ENCODE data around the gene TMEM11. TPM values are rescaled to one million over a fixed set of nuclear protein-coding genes. Genes with fewer than 3 reads are reported as not detected.

The TMEM11 gene
- polyA plus RNA-seq, 2 of the 4 experiments (the other 2 are of a cell fraction) = 57.7 to 61.0 TPM

GRCh38 chr17:21251337-21252010, 37.5 kb upstream of the TMEM11 start:
- ChIA-PET CTCF (interaction anchor here (0.6 to 8.2 kb wide), 4 partner anchors 9 to 963 kb away, joined by 3 to 52 read pairs (median 5); no protein-coding TSS in a partner anchor), POLR2A (interaction anchor here (0.7 to 2.1 kb wide), 2 partner anchors 23 to 25 kb away, joined by 4 to 7 read pairs; no protein-coding TSS in a partner anchor)
- H3K27ac ChIP-seq = no peak overlapping the region
- ATAC-seq (no peak), FAIRE-seq (no peak), DNase-seq (ENCODE audit: low read depth in 1 of 2, low spot score in 1 of 2) (no peak)
- H3K9me3 ChIP-seq = no peaks in the 10 kb centered on the region
- WGBS (ENCODE audit: missing lambda C conversion rate) = 81% methylated on average over 15 of the region's 15 CpGs
- no peak for TF ChIP-seq GATA3 (IDR thresholded peaks at IDR 0.05; ENCODE audit: borderline replicate concordance)
- TF ChIP-seq JUN (IDR thresholded peaks at IDR 0.05) = no peak
- no peak for TF ChIP-seq RAD21 (conservative IDR thresholded peaks at IDR 0.05 in 1 of 2, IDR thresholded peaks at IDR 0.05 in 1 of 2)
- no peak for TF ChIP-seq E2F6 (IDR thresholded peaks at IDR 0.05; ENCODE audit: borderline replicate concordance, low read depth)
- 0 out of 2 replicates have a peak, but pooled peaks have one; percentile 32 for TF ChIP-seq KDM1A (IDR thresholded peaks at IDR 0.05; ENCODE audit: low read depth)
- no peak overlapping the region for H3K4me2 ChIP-seq
- no peak overlapping the region for H3K4me3 ChIP-seq
- H3K4me1 ChIP-seq = peaks cover 6% of the 10 kb centered on the region; the same call in 1 of the 3 replicates

DNA sequence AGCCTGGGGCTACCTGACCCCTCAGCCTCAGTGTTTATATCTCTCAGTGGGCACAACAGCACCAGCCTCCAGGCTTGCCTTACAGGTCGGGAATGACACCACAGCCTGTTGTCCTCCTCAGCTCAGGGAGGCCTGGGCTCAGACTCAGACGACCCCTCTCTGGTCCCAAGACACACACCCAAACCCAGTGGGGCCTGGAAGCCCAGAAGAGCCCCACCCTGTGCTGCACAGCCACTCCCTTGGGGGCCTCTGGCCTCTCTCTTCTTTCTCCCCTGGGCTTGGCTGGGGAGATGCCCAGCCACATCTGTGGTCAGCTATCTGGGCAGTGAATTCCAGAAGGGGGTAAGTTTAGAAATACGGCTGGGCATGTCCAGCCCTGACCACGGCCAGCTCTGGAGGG, 36.9 kb upstream of the TMEM11 start:
- Histone ChIP-seq H3K4me1 (peaks cover 6% of the 10 kb centered on the region; the same call in 1 of the 3 replicates), H3K9me3 (no peaks in the 10 kb centered on the region), H3K4me3 (no peak overlapping the region), H3K27ac (no peak overlapping the region), H3K4me2 (no peak overlapping the region)
- ATAC-seq (no peak), FAIRE-seq (no peak), DNase-seq (ENCODE audit: low read depth in 1 of 2, low spot score in 1 of 2) (no peak)
- WGBS (ENCODE audit: missing lambda C conversion rate) = 41% methylated on average over 4 of the region's 4 CpGs
- ChIA-PET POLR2A (interaction anchor here (0.7 kb wide), 1 partner anchor 23 kb away, joined by 4 read pairs; no protein-coding TSS in a partner anchor), CTCF (interaction anchor here (1.4 to 8.2 kb wide), 3 partner anchors 11 to 118 kb away, joined by 4 to 52 read pairs (median 15); no protein-coding TSS in a partner anchor)
- TF ChIP-seq, protein P1, sequence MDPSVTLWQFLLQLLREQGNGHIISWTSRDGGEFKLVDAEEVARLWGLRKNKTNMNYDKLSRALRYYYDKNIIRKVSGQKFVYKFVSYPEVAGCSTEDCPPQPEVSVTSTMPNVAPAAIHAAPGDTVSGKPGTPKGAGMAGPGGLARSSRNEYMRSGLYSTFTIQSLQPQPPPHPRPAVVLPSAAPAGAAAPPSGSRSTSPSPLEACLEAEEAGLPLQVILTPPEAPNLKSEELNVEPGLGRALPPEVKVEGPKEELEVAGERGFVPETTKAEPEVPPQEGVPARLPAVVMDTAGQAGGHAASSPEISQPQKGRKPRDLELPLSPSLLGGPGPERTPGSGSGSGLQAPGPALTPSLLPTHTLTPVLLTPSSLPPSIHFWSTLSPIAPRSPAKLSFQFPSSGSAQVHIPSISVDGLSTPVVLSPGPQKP (IDR thresholded peaks at IDR 0.05; ENCODE audit: low read depth, low read length) = no peak
- TF ChIP-seq RNF2 (IDR thresholded peaks at IDR 0.05; ENCODE audit: borderline replicate concordance, low read depth) = no peak

DNA sequence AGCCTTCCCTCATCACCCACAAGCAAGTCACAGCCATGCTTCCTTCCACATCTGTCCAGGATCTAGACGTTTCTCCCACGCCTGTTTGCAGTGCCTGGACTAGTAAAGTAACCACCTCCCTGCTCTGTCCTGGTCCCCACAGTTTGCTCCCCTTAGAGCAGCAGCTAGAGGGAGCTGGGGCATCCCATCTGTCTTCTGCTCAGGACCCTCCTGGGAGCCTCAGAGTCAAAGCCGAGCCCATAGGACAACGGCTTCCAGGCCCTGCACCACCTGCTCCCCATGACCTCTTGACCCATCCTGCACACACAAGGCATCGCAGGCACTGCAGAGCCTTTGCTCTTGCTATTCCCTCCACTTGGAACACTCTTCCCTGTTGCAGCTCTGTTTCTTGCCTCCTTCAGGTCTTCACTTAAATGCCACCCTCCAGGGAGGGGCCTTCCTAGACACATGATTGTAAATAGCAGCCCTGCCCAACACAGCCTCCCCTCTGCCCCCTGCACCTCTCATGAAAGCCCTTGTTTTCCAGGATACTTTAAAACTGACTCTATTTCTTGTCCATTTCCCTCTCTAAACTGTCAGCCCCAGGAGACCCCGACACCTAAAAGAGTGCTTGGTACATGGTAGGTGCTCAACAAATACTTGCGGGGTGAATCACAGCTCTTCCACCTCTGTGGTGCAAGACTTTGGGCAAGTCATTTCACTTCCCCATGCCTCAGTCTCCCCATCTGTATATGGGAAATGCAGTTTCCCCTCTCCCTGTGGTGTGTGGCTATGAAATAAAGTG, 36.2 kb upstream of the TMEM11 start:
- ChIA-PET CTCF (interaction anchor here (1.0 to 8.2 kb wide), 7 partner anchors 10 to 131 kb away, joined by 4 to 52 read pairs (median 6); no protein-coding TSS in a partner anchor), POLR2A (no interaction called here)
- 60% methylated on average over 7 of the region's 7 CpGs for WGBS (ENCODE audit: missing lambda C conversion rate)
- Histone ChIP-seq H3K4me1 (peaks cover 6% of the 10 kb centered on the region; the same call in 1 of the 3 replicates), H3K4me3 (no peak overlapping the region), H3K4me2 (no peak overlapping the region), H3K27ac (no peak overlapping the region), H3K9me3 (no peaks in the 10 kb centered on the region)
- FAIRE-seq = no peak
- TF ChIP-seq ZNF302 (CRISPR knock-in tag; IDR thresholded peaks at IDR 0.05) (no peak), SREBF2 (IDR thresholded peaks at IDR 0.05) (no peak)
- DNase-seq (ENCODE audit: low read depth in 1 of 2, low spot score in 1 of 2) = no peak
- peak; percentile 3 to 20; a peak in 4 of 6 replicates for ATAC-seq

- TF ChIP-seq MAFK (IDR thresholded peaks at IDR 0.05; ENCODE audit: partially characterized antibody) (no peak), KDM5A (IDR thresholded peaks at IDR 0.05) (no peak), CHD2 (IDR thresholded peaks at IDR 0.05; ENCODE audit: low read length, partially characterized antibody) (no peak), NR3C1 (IDR thresholded peaks at IDR 0.05) (no peak)
- TF ChIP-seq, protein P2, sequence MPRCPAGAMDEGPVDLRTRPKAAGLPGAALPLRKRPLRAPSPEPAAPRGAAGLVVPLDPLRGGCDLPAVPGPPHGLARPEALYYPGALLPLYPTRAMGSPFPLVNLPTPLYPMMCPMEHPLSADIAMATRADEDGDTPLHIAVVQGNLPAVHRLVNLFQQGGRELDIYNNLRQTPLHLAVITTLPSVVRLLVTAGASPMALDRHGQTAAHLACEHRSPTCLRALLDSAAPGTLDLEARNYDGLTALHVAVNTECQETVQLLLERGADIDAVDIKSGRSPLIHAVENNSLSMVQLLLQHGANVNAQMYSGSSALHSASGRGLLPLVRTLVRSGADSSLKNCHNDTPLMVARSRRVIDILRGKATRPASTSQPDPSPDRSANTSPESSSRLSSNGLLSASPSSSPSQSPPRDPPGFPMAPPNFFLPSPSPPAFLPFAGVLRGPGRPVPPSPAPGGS (IDR thresholded peaks at IDR 0.05) = no peak
- H3K4me3 ChIP-seq = no peak overlapping the region
- CTCF ChIA-PET = interaction anchor here (0.8 to 8.2 kb wide), 10 partner anchors 9 to 264 kb away, joined by 3 to 52 read pairs (median 6); no protein-coding TSS in a partner anchor
- H3K4me2 ChIP-seq = no peak overlapping the region
- H3K9me3 ChIP-seq = no peaks in the 10 kb centered on the region
- ATAC-seq (no peak), DNase-seq (ENCODE audit: low read depth in 1 of 2, low spot score in 1 of 2) (no peak), FAIRE-seq (no peak)
- peaks cover 6% of the 10 kb centered on the region; the same call in 1 of the 3 replicates for H3K4me1 ChIP-seq
- WGBS (ENCODE audit: missing lambda C conversion rate) = 78% methylated on average over 12 of the region's 12 CpGs
- POLR2A ChIA-PET = no interaction called here
- H3K27ac ChIP-seq = no peak overlapping the region
These were observed 35.3 kb upstream of the TMEM11 start for GRCh38 chr17:21249086-21249795.

Measured in A549 (cell line).